ENCODE measurements around the gene PSMC5. TPM values are rescaled to one million over a fixed set of nuclear protein-coding genes. Genes with fewer than 3 reads are reported as not detected.

The PSMC5 gene
- total RNA-seq, 6 donors from 2014 or later, result 55.2 to 118 (median 88.1) TPM

DNA sequence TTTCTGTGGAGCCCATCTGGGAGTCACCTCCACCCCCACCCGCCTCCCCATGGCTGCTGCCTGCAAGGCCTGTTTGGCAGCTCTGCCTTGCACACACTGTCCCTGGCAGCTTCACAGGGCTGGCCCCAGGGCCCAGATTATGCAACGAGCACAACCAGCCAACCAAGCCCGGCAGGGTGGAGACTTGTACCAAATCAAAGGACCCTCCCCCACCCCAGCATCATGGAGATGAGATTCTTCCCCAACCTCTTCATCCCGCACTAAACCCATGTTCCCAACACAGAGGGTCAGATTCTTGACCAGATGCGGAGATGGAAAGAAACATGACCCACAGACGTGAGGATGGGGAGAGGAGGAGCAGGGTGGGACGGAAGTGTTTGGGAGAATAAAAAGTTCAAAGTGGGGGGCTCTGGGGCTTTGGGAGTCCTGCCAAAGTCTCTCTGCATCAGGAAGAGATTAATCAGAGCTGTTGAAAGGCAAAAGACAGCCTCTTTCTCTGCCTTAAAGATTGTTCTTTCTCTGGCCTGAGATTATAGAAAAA is 11.5 kb downstream of the PSMC5 start:
- H3K36me3 ChIP-seq, result peaks cover 12 to 39% (median 33%) of the 10 kb centered on the region in 4 donors
- H3K4me3 ChIP-seq, result peak overlapping the region in 2 of 4 donors; percentile 28 to 90
- TF ChIP-seq, protein P1, sequence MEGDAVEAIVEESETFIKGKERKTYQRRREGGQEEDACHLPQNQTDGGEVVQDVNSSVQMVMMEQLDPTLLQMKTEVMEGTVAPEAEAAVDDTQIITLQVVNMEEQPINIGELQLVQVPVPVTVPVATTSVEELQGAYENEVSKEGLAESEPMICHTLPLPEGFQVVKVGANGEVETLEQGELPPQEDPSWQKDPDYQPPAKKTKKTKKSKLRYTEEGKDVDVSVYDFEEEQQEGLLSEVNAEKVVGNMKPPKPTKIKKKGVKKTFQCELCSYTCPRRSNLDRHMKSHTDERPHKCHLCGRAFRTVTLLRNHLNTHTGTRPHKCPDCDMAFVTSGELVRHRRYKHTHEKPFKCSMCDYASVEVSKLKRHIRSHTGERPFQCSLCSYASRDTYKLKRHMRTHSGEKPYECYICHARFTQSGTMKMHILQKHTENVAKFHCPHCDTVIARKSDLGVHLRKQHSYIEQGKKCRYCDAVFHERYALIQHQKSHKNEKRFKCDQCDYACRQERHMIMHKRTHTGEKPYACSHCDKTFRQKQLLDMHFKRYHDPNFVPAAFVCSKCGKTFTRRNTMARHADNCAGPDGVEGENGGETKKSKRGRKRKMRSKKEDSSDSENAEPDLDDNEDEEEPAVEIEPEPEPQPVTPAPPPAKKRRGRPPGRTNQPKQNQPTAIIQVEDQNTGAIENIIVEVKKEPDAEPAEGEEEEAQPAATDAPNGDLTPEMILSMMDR (IDR thresholded peaks at IDR 0.05), result peak in 1 of 6 experiments; percentile 7
- TF ChIP-seq POLR2A (IDR thresholded peaks at IDR 0.05), result peak in 1 of 4 donors; percentile 35
- peak; percentile 54 to 80 for TF ChIP-seq POLR2AphosphoS5 (IDR thresholded peaks at IDR 0.05)
- peak in 2 of 4 donors; percentile 55 to 77 for TF ChIP-seq EP300 (IDR thresholded peaks at IDR 0.05)
- peaks cover 0 to 2% (median 0%) of the 10 kb centered on the region in 4 donors for H3K27me3 ChIP-seq
- DNase-seq, result peak; percentile 86 to 94
- WGBS, 2 donors, result 23 to 33% methylated on average over 7 of the region's 7 CpGs
- peaks cover 44 to 64% (median 55%) of the 10 kb centered on the region in 4 donors for H3K4me1 ChIP-seq
- H3K27ac ChIP-seq, result peak overlapping the region; percentile 89 to 97 (median 96)
- H3K9me3 ChIP-seq, result no peaks in the 10 kb centered on the region
- ATAC-seq (ENCODE audit: low FRiP score in 2 of 2), result peak; percentile 58 to 65

DNA sequence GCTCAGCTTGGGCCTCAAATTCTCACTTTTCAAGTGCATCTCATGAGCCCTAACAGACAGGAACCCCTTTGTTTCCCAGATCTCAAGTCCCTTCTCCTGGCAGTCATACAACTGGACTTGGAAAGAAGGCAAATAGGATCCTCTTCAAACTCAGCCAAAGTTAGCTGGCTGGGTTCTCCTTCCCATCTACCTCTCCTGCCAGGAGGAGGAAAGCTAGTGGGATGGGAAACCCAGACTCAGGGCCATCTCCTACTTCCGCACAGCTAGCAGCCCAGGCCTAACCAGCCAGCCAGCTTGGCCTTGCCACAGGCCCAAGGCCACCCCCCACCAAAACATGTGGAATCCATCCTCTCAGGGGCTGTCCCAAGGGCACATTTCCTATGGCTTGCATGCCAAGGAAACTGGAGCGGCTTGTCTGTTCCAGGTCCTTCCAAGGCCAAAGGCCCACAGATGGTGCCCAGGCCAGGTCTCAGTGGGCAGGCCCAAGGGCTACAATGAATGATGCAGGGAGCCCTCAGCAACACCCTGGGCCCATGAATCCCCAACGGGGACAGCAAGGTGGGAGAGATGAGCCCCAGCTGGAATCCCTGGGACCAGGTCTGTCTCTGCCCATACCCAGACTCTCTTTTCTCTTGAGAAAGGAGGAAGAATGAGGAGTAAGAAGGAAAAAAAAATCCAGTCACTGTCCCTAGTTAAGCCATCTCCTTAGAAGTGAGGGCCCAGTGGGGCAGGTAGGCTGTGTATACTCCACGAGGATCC is 13.5 kb downstream of the PSMC5 start:
- Histone ChIP-seq H3K27ac (peak overlapping the region; percentile 89 to 97 (median 96)), H3K9me3 (no peaks in the 10 kb centered on the region), H3K27me3 (peaks cover 0 to 2% (median 0%) of the 10 kb centered on the region in 4 donors), H3K4me3 (peak overlapping the region; percentile 66 to 98 (median 93)), H3K36me3 (peaks cover 4 to 18% (median 13%) of the 10 kb centered on the region in 4 donors), H3K4me1 (peaks cover 43 to 60% (median 50%) of the 10 kb centered on the region in 4 donors)
- TF ChIP-seq EP300 (IDR thresholded peaks at IDR 0.05), result no peak
- TF ChIP-seq, protein P1 (IDR thresholded peaks at IDR 0.05), result no peak
- TF ChIP-seq POLR2AphosphoS5 (IDR thresholded peaks at IDR 0.05), result peak in 1 of 2 donors; percentile 38
- TF ChIP-seq POLR2A (IDR thresholded peaks at IDR 0.05), result no peak
- no peak for DNase-seq
- ATAC-seq (ENCODE audit: low FRiP score in 2 of 2), result no peak
- WGBS, 2 donors, result 23 to 67% methylated on average over 3 to 4 of the region's 4 CpGs

DNA sequence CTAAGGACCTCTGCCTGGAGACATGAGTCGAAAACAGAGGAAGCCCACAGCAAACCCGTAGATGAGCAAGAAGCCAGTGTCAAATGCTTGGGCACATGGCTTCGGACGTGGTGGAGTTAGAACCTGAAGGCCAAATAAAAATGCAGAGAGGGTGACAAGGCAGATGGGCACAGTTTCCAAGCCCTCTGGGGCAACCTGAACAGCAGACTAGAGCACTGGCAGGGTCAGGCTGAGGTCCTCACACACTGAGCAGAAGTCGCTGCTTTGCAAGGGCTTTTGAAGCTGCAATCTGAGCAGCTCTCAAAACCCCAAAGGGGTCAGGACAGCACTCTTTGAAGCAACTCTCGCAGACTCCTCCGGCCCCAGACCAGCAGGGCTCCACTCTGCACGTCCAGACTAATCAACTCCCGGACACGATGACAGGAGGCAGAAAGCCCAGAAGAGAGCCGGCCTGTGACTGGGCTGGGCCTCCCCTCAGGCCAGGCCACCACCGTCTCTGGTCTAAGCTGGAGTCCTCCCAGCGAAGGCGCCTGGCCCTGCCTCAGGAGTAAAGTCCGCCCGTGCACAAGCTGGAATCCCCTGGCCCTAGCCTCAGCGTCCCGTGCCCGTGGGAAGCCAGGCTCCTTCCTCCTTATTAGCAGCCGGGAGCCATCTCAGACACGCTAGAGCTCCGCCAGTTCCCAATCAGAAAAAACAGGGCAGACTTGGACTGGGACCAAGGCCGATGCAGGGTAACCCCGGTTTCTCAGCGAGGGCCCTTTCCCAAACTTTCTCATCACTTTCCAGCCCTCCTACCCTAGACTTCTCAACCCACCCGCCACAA is 14.3 kb downstream of the PSMC5 start:
- peaks cover 0 to 2% (median 0%) of the 10 kb centered on the region in 4 donors for H3K27me3 ChIP-seq
- peaks cover 3 to 13% (median 10%) of the 10 kb centered on the region in 4 donors for H3K36me3 ChIP-seq
- peaks cover 43 to 60% (median 50%) of the 10 kb centered on the region in 4 donors for H3K4me1 ChIP-seq
- ATAC-seq (ENCODE audit: low FRiP score in 2 of 2), result no peak
- peak; percentile 62 to 83 for DNase-seq
- 5 to 7% methylated on average over 18 to 20 of the region's 26 CpGs for WGBS, 2 donors
- H3K9me3 ChIP-seq, result no peaks in the 10 kb centered on the region
- H3K4me3 ChIP-seq, result peak overlapping the region; percentile 66 to 98 (median 93)
- peak overlapping the region; percentile 89 to 97 (median 96) for H3K27ac ChIP-seq
- TF ChIP-seq EP300 (IDR thresholded peaks at IDR 0.05) (no peak), POLR2A (IDR thresholded peaks at IDR 0.05) (peak in 1 of 4 donors; percentile 8), POLR2AphosphoS5 (IDR thresholded peaks at IDR 0.05) (peak in 1 of 2 donors; percentile 9)
- TF ChIP-seq, protein P1 (IDR thresholded peaks at IDR 0.05), result no peak

DNA sequence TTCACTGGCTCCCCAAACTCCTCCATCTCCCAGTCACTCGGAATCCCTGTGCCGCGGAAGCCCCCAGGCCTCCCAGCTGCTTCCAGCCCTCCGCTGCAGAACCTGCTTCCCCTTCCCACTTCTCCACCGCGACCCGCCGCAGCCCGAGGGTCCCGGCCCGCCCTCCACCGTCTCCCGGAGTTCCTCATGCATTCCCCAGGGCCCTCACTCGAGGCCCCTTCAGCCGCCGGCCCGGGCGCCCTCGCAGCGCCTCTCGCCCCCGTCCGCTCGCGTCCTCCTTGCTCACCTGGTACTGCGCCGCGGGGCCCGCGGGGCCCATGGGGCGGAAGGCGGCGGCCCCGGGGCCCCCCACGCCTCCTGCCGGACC is 14.9 kb downstream of the PSMC5 start:
- ATAC-seq (ENCODE audit: low FRiP score in 2 of 2) (no peak), DNase-seq (peak in 1 of 2 donors; percentile 92)
- Histone ChIP-seq H3K27ac (peak overlapping the region; percentile 89 to 97 (median 96)), H3K36me3 (peaks cover 0 to 7% (median 4%) of the 10 kb centered on the region in 4 donors), H3K4me3 (peak overlapping the region; percentile 66 to 98 (median 93)), H3K4me1 (peaks cover 43 to 57% (median 49%) of the 10 kb centered on the region in 4 donors), H3K9me3 (no peaks in the 10 kb centered on the region), H3K27me3 (peaks cover 0 to 2% (median 0%) of the 10 kb centered on the region in 4 donors)
- TF ChIP-seq EP300 (IDR thresholded peaks at IDR 0.05), result no peak
- TF ChIP-seq POLR2A (IDR thresholded peaks at IDR 0.05), result no peak
- 1% methylated on average over 6 to 29 of the region's 36 CpGs for WGBS, 2 donors
